Ecto neural progenitor cell (in vitro differentiated cells): Measurements from ENCODE around the gene CYTH4.

Experiments
- DNase-seq: peaks from one replicate; pipeline ENCODE4 v3.0.0-alpha.2; 2018; ENCODE audit warnings: low spot score

The CYTH4 gene

GRCh38 chr22:37291559-37292298, 9.4 kb downstream of the CYTH4 start:
- no peak for DNase-seq

- no peak for DNase-seq
Measured at GRCh38 chr22:37292641-37293040, 10.3 kb downstream of the CYTH4 start.

GRCh38 chr22:37293172-37293571, 10.9 kb downstream of the CYTH4 start:
- DNase-seq: no peak

GRCh38 chr22:37294747-37295146, 12.4 kb downstream of the CYTH4 start:
- DNase-seq: no peak

- DNase-seq: no peak
Measured at GRCh38 chr22:37295213-37295886, 13.0 kb downstream of the CYTH4 start.

GRCh38 chr22:37295946-37296345, 13.6 kb downstream of the CYTH4 start:
- DNase-seq: no peak

GRCh38 chr22:37298748-37299495, 16.6 kb downstream of the CYTH4 start:
- DNase-seq: no peak

- no peak for DNase-seq
Measured at GRCh38 chr22:37299969-37300509, 17.7 kb downstream of the CYTH4 start.

GRCh38 chr22:37300551-37301017, 18.3 kb downstream of the CYTH4 start:
- no peak for DNase-seq

- no peak for DNase-seq
Measured at GRCh38 chr22:37301144-37301830, 19.0 kb downstream of the CYTH4 start.

GRCh38 chr22:37302674-37303555, 20.6 kb downstream of the CYTH4 start:
- no peak for DNase-seq

GRCh38 chr22:37303821-37304274, 21.5 kb downstream of the CYTH4 start:
- no peak for DNase-seq

GRCh38 chr22:37304595-37305343, 22.5 kb downstream of the CYTH4 start:
- DNase-seq: no peak

GRCh38 chr22:37305887-37306286, 23.6 kb downstream of the CYTH4 start:
- DNase-seq: no peak

GRCh38 chr22:37306494-37306829, 24.2 kb downstream of the CYTH4 start:
- no peak for DNase-seq

GRCh38 chr22:37308385-37309200, 26.3 kb downstream of the CYTH4 start:
- DNase-seq: no peak

GRCh38 chr22:37309211-37310074, 27.1 kb downstream of the CYTH4 start:
- no peak for DNase-seq

- no peak for DNase-seq
Measured at GRCh38 chr22:37310075-37310606, 27.8 kb downstream of the CYTH4 start.
